ENCODE data around the gene R3HDM1.

DNA sequence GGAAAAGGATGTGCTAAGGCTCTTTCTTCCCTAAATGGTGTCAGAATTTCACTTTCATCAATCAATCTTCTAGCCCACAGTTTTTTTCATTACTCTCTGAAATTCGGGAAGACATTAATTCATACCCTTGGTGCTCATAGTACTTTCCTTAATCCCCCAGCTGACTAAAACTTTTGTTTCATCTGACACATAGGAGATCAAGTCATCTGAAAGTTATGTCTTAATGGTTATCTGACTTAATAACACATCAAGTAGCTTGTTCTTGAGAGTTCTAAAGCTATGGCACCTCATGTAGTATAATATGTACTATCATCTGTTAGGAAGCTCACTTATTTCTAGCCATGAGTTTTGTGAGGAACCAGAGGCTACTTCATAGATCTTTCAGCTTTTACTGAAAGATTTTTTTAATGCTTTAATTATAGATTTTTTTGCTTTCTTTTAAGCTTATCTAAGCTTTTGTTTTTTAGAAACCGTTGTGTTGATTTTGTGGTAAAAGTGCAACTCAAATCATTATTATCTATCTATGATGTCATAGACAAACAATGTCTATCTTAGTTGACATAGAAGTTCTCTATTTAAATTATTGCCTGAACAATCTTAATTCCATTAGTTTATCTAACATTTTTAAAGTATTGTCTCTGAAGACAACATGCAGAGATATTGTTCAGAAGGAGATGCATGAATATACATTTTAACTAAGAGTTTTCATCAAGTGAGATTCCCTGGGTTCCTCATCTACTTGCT lies 116.7 kb downstream of the R3HDM1 start:
- no peak for TF ChIP-seq POLR2A (IDR thresholded peaks at IDR 0.05)
- TF ChIP-seq CTCF (IDR thresholded peaks at IDR 0.05) = no peak
